ENCODE measurements around the gene GFOD2.

- no peak for TF ChIP-seq GATA2 (IDR thresholded peaks at IDR 0.05; ENCODE audit: low read depth, low read length)
- no peak for TF ChIP-seq GATA3 (IDR thresholded peaks at IDR 0.05; ENCODE audit: low read depth, low read length)
Observed at GRCh38 chr16:67702130-67702529, 17.0 kb downstream of the GFOD2 start.
